PC-3 (cell line): ENCODE results near the gene MSMO1.

Source experiments
- CTCF ChIP-seq: fragments of 300-600 bp; sonication (generic); conservative IDR thresholded peaks from 2 replicates; pipeline ENCODE4 v1.5.1; 2017; ENCODE audit warnings: antibody characterized with exemption, low read depth, mild to moderate bottlenecking, low read length
- EZH2 ChIP-seq: fragments of 300-600 bp; sonication (generic); IDR thresholded peaks from one replicate; pipeline ENCODE4 v1.6.1; 2017; ENCODE audit warnings: antibody characterized with exemption, mild to moderate bottlenecking, low read length; ENCODE audit not compliant: unreplicated experiment
- EZH2phosphoT487 ChIP-seq: fragments of 300-600 bp; sonication (generic); IDR thresholded peaks from 2 replicates; pipeline ENCODE4 v1.6.1; 2018; ENCODE audit warnings: mild to moderate bottlenecking, antibody characterized with exemption, low read length, borderline replicate concordance

GRCh38 chr4:165330071-165330470 lies 2.6 kb downstream of the MSMO1 start:
- TF ChIP-seq EZH2 (no peak), CTCF (no peak), EZH2phosphoT487 (no peak)
